Activated naive CD8-positive, alpha-beta T cell treated with anti-CD3 and anti-CD28 coated beads, Interleukin-2, amount 50 U/mL, for 24 hours (primary cell): Measurements from ENCODE around the gene CIDEC.
"Not testable (repeated sequence)": the region's sequence is repeated elsewhere in the genome, so short reads cannot be mapped to it uniquely, and the experiment has no call there.

Experiments
- ATAC-seq: fragments of 150-1000 bp; cut with Tn5 transposase; one replicate; pipeline ENCODE4 v1.10.0; 2021
- DNase-seq: peaks from one replicate; pipeline ENCODE4 v3.0.0; 2021
- H3K27ac Mint-ChIP-seq: one replicate; pipeline ENCODE4 v1.8.0; 2021; ENCODE audit warnings: mild to moderate bottlenecking, mixed read lengths
- H3K27me3 Mint-ChIP-seq: one replicate; pipeline ENCODE4 v1.8.0; 2021; ENCODE audit warnings: mixed read lengths
- H3K36me3 Mint-ChIP-seq: one replicate; pipeline ENCODE4 v1.8.0; 2021; ENCODE audit warnings: low read depth, mixed read lengths
- H3K4me1 Mint-ChIP-seq: one replicate; pipeline ENCODE4 v1.8.0; 2021; ENCODE audit warnings: mixed read lengths
- H3K4me3 Mint-ChIP-seq: one replicate; pipeline ENCODE4 v1.8.0; 2021; ENCODE audit warnings: mild to moderate bottlenecking, moderate library complexity, mixed read lengths
- H3K9me3 Mint-ChIP-seq: one replicate; pipeline ENCODE4 v1.8.0; 2021; ENCODE audit warnings: mixed read lengths

CIDEC gene

DNA sequence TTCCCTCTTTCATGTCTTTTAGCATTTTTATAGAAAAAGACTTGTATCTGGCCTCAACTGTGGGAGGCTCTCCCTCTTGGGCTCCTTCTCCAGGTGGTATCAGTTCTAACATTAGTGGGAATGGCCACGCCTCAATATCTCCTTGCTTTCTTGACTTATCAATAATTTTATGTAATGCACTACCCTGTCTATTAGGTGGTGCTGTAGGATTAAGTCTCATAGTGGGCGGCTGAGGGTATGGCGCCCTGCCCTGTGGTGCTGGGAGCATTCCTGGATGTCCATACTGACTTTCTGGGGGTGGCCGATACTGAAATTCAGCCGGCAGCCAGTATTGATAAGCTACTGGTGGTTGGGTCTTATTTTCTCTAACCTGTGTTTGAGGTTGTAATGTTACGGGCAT is 27.5 kb downstream of the CIDEC start:
- Mint-ChIP-seq H3K36me3 (no peaks in the 10 kb centered on the region), H3K4me3 (no peak overlapping the region), H3K9me3 (no peaks in the 10 kb centered on the region), H3K27me3 (no peaks in the 10 kb centered on the region), H3K4me1 (no peaks in the 10 kb centered on the region), H3K27ac (no peak overlapping the region)
- no peak for DNase-seq
- no peak for ATAC-seq

- not testable (repeated sequence) for H3K9me3 Mint-ChIP-seq, H3K27me3 Mint-ChIP-seq, H3K36me3 Mint-ChIP-seq, H3K4me1 Mint-ChIP-seq, H3K27ac Mint-ChIP-seq, ATAC-seq, H3K4me3 Mint-ChIP-seq, DNase-seq
These were observed 28.1 kb downstream of the CIDEC start for GRCh38 chr3:9851926-9852325.

DNA sequence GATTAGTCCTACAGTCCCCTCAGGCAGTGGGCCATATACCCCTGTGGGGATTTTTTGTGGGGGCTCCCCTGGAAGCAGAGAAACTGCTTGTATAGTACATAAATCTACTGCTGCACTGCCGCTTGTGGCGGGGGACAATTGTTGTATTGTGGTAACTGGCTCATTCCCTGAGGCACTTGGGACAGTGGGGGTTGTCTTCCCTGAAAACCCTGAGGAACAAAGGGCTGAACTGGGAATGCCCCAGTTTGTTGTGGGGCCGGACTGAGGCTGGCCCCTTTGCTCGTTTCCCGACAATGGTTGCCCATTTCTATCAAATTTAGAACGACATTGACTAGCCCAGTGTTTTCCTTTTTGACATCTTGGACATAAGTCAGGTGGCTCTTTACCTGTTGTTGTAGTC is 28.7 kb downstream of the CIDEC start:
- ATAC-seq, H3K27ac Mint-ChIP-seq, H3K4me1 Mint-ChIP-seq, H3K36me3 Mint-ChIP-seq, H3K9me3 Mint-ChIP-seq, H3K27me3 Mint-ChIP-seq, DNase-seq, H3K4me3 Mint-ChIP-seq: not testable (repeated sequence)

GRCh38 chr3:9848860-9849259 is 31.2 kb downstream of the CIDEC start:
- not testable (repeated sequence) for H3K9me3 Mint-ChIP-seq, ATAC-seq, H3K36me3 Mint-ChIP-seq, H3K27ac Mint-ChIP-seq, H3K27me3 Mint-ChIP-seq, H3K4me3 Mint-ChIP-seq, DNase-seq
- H3K4me1 Mint-ChIP-seq: peaks cover 12% of the 10 kb centered on the region

DNA sequence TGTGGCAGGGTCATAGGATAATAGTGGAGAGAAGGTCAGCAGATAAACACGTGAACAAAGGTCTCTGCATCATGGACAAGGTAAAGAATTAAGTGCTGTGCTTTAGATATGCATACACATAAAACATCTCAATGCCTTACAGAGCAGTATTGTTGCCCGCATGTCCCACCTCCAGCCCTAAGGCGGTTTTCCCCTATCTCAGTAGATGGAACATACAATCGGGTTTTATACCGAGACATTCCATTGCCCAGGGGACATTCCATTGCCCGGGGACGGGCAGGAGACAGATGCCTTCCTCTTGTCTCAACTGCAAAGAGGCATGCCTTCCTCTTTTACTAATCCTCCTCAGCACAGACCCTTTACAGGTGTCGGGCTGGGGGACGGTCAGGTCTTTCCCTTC is 32.2 kb downstream of the CIDEC start:
- not testable (repeated sequence) for H3K27me3 Mint-ChIP-seq, ATAC-seq, H3K27ac Mint-ChIP-seq, DNase-seq, H3K4me3 Mint-ChIP-seq, H3K9me3 Mint-ChIP-seq, H3K36me3 Mint-ChIP-seq
- H3K4me1 Mint-ChIP-seq: peaks cover 18% of the 10 kb centered on the region

GRCh38 chr3:9846931-9847488 is 33.0 kb downstream of the CIDEC start:
- H3K27me3 Mint-ChIP-seq: no peaks in the 10 kb centered on the region
- no peaks in the 10 kb centered on the region for H3K9me3 Mint-ChIP-seq
- DNase-seq (no peak), ATAC-seq (no peak)
- no peak overlapping the region for H3K27ac Mint-ChIP-seq
- peaks cover 25% of the 10 kb centered on the region for H3K4me1 Mint-ChIP-seq
- H3K36me3 Mint-ChIP-seq: peaks cover 5% of the 10 kb centered on the region
- H3K4me3 Mint-ChIP-seq: no peak overlapping the region

- no peaks in the 10 kb centered on the region for H3K9me3 Mint-ChIP-seq
- H3K4me3 Mint-ChIP-seq: no peak overlapping the region
- peaks cover 28% of the 10 kb centered on the region for H3K4me1 Mint-ChIP-seq
- H3K27me3 Mint-ChIP-seq: no peaks in the 10 kb centered on the region
- DNase-seq (no peak), ATAC-seq (no peak)
- H3K36me3 Mint-ChIP-seq: peaks cover 12% of the 10 kb centered on the region
- no peak overlapping the region for H3K27ac Mint-ChIP-seq
These were observed 33.8 kb downstream of the CIDEC start for GRCh38 chr3:9846231-9846630.

DNA sequence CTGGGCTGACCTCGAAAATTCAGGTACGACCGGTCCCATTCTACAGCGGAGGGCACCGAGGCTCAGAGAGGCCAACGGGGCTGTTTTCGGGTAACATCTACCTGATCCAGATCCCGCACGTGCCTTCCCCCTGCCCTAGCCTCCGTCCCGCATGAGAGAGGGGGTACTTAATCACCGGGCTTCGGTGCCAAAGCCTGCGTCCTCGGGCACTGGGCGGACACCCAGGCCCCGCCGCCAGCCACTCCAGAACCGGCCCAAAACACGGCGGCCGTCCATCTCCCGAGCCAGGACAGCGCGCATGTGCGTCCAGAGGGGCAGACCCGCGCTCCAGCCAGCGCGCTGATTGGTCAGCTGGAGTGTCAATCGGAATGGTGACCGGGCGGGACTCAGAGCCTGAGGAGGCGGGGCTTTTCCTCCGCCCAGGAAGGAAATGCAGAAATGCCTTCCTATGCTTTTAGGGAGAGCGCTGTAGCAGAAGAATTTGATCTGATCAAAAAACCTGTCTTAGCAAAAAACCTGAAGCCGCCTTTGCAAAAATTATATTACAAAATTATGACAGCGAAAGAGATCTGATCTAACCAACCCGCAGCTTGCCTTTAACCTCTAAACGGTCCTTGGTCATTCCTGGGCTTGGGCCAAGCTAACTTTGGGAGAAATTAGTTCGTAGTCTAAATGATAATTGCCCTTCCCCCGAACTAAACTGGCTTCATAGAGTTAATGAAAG is 36.2 kb downstream of the CIDEC start, which contains the start of gene RPUSD3:
TSS of gene RPUSD3 (minus strand) at position 294 of the 724 bp plus-strand sequence. CDS start at position 276, 18 bp downstream.
- Mint-ChIP-seq H3K9me3 (no peaks in the 10 kb centered on the region), H3K27me3 (no peaks in the 10 kb centered on the region)

GRCh38 chr3:9841015-9841414 is 39.0 kb downstream of the CIDEC start:
- H3K4me3 Mint-ChIP-seq: no peak overlapping the region
- H3K4me1 Mint-ChIP-seq: peaks cover 28% of the 10 kb centered on the region
- DNase-seq (no peak), ATAC-seq (no peak)
- H3K27ac Mint-ChIP-seq: no peak overlapping the region
- no peaks in the 10 kb centered on the region for H3K27me3 Mint-ChIP-seq
- H3K9me3 Mint-ChIP-seq: no peaks in the 10 kb centered on the region
- peaks cover 19% of the 10 kb centered on the region for H3K36me3 Mint-ChIP-seq

More for the DNA sequence above, 36.2 kb downstream of the CIDEC start, which contains the start of gene RPUSD3:
- H3K4me1 Mint-ChIP-seq: peaks cover 28% of the 10 kb centered on the region
- H3K4me3 Mint-ChIP-seq: peak within 1 kb of the TSS; percentile 96
- H3K27ac Mint-ChIP-seq: peak within 1 kb of the TSS; percentile 80
- ATAC-seq (peak; percentile 97), DNase-seq (peak; percentile 99)
- H3K36me3 Mint-ChIP-seq: peaks cover 14% of the 10 kb centered on the region

DNA sequence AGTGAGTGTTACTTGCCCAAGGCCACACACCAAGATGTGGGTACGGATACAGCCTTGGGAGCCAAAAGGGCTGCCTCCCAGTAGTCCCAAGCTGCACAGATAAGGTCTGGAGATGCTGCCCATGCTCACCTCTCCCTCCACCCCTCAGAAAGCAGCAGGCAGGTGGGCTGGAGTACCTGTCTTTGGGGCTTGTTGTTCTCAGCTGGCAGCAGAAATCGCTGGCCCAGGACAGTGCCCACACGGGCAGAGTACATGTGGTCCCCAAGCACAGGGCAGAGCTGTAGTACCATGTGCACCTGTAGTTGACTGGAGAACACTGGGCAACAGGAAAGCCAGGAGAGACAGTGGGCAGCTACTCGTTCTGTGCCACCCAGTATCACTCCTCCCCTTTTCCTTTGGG is 41.2 kb downstream of the CIDEC start:
- no peak overlapping the region for H3K27ac Mint-ChIP-seq
- ATAC-seq (no peak), DNase-seq (no peak)
- H3K4me1 Mint-ChIP-seq: peaks cover 16% of the 10 kb centered on the region
- no peaks in the 10 kb centered on the region for H3K27me3 Mint-ChIP-seq
- no peak overlapping the region for H3K4me3 Mint-ChIP-seq
- peaks cover 28% of the 10 kb centered on the region for H3K36me3 Mint-ChIP-seq
- H3K9me3 Mint-ChIP-seq: no peaks in the 10 kb centered on the region

DNA sequence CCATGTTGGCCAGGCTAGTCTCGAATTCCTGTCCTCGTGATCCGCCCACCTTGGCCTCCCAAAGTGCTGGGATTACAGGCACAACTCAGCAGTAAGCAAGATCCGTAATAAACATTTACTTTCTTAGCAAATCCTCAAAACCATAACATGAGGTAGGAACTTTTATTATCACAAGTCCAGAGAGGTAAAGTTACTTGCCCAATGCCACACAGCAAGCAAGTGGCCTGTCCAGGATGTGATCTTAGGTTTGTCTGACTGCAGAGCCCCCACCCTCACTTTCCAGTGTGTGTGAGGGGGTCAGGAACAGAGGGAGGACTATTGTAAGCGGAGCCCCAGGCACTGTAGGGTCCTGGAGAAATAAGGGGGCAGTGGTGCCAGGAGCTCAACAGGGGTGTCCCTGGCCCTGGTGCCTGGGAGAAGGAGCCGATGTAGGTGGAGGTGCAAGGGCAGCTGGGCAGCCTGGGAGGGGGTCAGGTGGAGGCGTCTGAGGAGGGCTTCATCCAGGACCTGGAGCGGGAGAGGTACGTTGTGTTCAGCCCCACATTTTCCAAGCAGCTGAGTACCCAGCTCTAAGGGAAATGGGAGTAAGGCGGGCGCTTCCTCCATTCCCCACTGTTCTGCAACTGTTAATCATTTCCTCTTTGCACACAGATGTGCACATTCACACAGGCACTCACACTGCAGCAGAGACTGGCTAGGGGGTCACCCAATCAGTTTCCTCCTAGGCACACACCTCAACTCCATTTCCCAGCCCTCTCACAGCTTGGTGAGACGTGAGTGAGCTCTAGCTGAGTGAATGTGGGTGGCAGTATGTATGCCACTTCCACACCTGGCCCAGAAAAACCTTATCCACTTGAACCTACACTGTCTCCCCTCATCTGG is 42.1 kb downstream of the CIDEC start:
- Mint-ChIP-seq H3K9me3 (no peaks in the 10 kb centered on the region), H3K36me3 (peaks cover 32% of the 10 kb centered on the region), H3K27ac (no peak overlapping the region), H3K4me3 (no peak overlapping the region), H3K27me3 (no peaks in the 10 kb centered on the region), H3K4me1 (peaks cover 11% of the 10 kb centered on the region)
- DNase-seq (no peak), ATAC-seq (no peak)

DNA sequence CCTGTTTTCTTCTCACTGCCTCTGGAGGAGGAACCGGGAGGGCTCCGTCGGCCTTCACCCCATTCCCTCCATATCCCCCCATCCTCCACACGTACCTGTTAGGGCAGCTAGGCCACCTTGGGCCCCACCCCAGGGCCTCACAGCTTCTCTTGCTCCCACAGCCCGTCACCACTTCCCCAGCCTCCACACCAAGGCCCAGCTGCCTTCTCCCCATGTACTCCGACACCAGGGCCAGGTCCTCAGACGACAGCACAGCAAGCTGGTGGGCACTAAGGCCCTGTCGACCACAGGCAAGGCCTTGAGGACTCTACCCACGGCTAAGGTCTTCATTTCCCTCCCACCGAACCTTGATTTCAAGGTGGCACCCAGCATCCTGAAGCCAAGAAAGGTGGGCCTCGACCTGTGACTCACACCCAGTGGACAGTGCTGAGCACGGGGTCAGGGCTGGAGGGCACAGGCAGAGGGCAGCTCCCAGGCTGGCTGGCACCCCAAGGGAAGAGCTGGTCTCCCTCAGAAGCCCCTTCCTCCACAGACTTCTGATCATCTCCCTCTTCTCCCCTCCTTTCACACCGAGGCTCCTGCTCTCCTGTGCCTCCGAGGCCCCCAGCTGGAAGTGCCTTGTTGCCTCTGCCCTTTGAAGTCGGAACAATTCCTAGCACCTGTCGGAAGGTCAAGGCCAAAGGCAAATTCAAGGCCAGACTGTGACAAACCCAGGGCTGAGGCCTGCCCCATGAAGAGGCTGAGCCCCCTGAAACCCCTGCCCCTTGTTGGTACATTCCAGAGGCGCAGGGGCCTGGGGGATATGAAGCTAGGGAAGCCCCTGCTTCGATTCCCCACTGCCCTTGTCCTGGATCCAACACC is 45.3 kb downstream of the CIDEC start:
- DNase-seq: no peak
- H3K4me1 Mint-ChIP-seq: peaks cover 2% of the 10 kb centered on the region
- H3K36me3 Mint-ChIP-seq: peaks cover 28% of the 10 kb centered on the region
- no peaks in the 10 kb centered on the region for H3K9me3 Mint-ChIP-seq
- ATAC-seq: no peak
- no peak overlapping the region for H3K27ac Mint-ChIP-seq
- H3K27me3 Mint-ChIP-seq: no peaks in the 10 kb centered on the region
- H3K4me3 Mint-ChIP-seq: no peak overlapping the region

- ATAC-seq: no peak
- H3K27ac Mint-ChIP-seq: no peak overlapping the region
- H3K9me3 Mint-ChIP-seq: no peaks in the 10 kb centered on the region
- H3K4me3 Mint-ChIP-seq: no peak overlapping the region
- peaks cover 29% of the 10 kb centered on the region for H3K36me3 Mint-ChIP-seq
- no peak for DNase-seq
- no peaks in the 10 kb centered on the region for H3K27me3 Mint-ChIP-seq
- H3K4me1 Mint-ChIP-seq: peaks cover 2% of the 10 kb centered on the region
These were observed 47.0 kb downstream of the CIDEC start for GRCh38 chr3:9833078-9833477.

DNA sequence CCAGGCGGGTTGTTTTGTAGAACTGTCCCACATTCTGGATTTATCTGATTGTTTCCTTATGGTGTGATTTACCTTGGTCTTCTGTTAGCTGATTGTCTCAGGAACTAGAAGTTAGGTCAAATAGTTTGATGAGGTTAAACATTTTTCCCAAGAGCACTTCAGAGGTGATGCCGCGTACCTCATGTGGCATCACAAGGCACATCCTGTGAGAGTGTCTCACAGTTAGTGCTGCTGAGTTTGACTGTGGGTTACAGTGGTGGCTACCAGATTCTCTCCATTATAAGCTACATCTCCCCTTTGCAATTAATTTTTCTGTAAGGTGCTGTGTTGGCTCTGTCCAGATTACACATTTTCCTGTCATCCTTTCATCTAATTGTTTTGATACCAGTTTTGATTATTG is 48.8 kb downstream of the CIDEC start:
- Mint-ChIP-seq H3K36me3 (peaks cover 26% of the 10 kb centered on the region), H3K27ac (no peak overlapping the region), H3K27me3 (no peaks in the 10 kb centered on the region), H3K9me3 (no peaks in the 10 kb centered on the region), H3K4me1 (peaks cover 2% of the 10 kb centered on the region), H3K4me3 (no peak overlapping the region)
- ATAC-seq (no peak), DNase-seq (no peak)
